HCT116 (cell line): ENCODE results near the gene CASZ1. TPM values are rescaled to one million over a fixed set of nuclear protein-coding genes. Genes with fewer than 3 reads are reported as not detected.

Experiments used
- ATAC-seq: fragments of 200-7000 bp; cut with Tn5 transposase; 2 replicates; pipeline ENCODE4 v1.9.1; 2020; ENCODE audit warnings: mild to moderate bottlenecking, moderate library complexity
- BruUV-seq: library from RNA; stranded (reverse); fragments of 400-500 nt; replicated peaks from 2 replicates; lab custom pipeline; 2021; lab: Mats Ljungman, UMichigan
- CTCF ChIA-PET: fragments of 300-600 bp; sonication (Branson Sonifier 250); formaldehyde crosslinking; loops from one replicate; lab custom pipeline; 2021; ENCODE audit warnings: antibody characterized with exemption; lab: Charles Lee
- POLR2A ChIA-PET: fragments of 300-600, 350-600 bp; sonication (Branson Sonifier 250); formaldehyde crosslinking; loops from one replicate; lab custom pipeline; 2021; ENCODE audit warnings: antibody characterized with exemption; lab: Charles Lee
- RAD21 ChIA-PET, 2 experiments: fragments of 300-600 bp; sonication (Branson Sonifier 250); formaldehyde crosslinking; loops; one replicate each; lab custom pipeline; 2023; ENCODE audit warnings: low total read pairs in 2 of 2; ENCODE audit not compliant: uncharacterized antibody in 2 of 2, unreplicated experiment in 2 of 2, low non-redundant PET in 1 of 2; lab: Charles Lee
- DNase-seq: peaks from one replicate; pipeline ENCODE4 v3.0.0-alpha.2; 2010; ENCODE audit warnings: low read depth, low spot score
- H2AFZ ChIP-seq: fragments of 200-600 bp; shearing (Covaris generic), sonication (generic); 2 replicates; pipeline ENCODE4 v1.6.1; 2017; ENCODE audit warnings: low read depth, mixed run types, mixed read lengths, antibody characterized with exemption, low read length; ENCODE audit not compliant: poor library complexity, severe bottlenecking
- H3K27ac ChIP-seq: 2 replicates; pipeline ENCODE4 v1.5.1; 2012; ENCODE audit warnings: low read depth, low read length
- H3K27me3 ChIP-seq: fragments of 200-600 bp; sonication (generic); 2 replicates; pipeline ENCODE4 v1.6.1; 2016; ENCODE audit warnings: mixed run types, low read length, mixed read lengths; ENCODE audit not compliant: insufficient read depth
- H3K36me3 ChIP-seq, 2 experiments: fragments of 200-500 bp in 1 of 2; fragments of 200-600 bp in 1 of 2; sonication (Bioruptor generic) in 1 of 2; sonication (generic) in 1 of 2; 2 replicates each; pipeline versions ENCODE4 v1.5.1 to v1.6.1; 2014 to 2016; ENCODE audit warnings: low read length in 2 of 2, inconsistent platforms in 1 of 2, mixed read lengths in 1 of 2, mixed run types in 1 of 2; ENCODE audit not compliant: insufficient read depth in 2 of 2, control insufficient read depth in 1 of 2
- H3K4me1 ChIP-seq, 2 experiments: fragments of 200-600 bp in 1 of 2; sonication (generic) in 1 of 2; 2 replicates each; pipeline versions ENCODE4 v1.5.1 to v1.6.1; 2012 to 2017; ENCODE audit warnings: low read length in 2 of 2, inconsistent platforms in 1 of 2, mild to moderate bottlenecking in 1 of 2, mixed read lengths in 1 of 2, mixed run types in 1 of 2, moderate library complexity in 1 of 2; ENCODE audit not compliant: insufficient read depth in 2 of 2, control insufficient read depth in 1 of 2
- H3K4me2 ChIP-seq: fragments of 200-600 bp; sonication (generic); 2 replicates; pipeline ENCODE4 v1.6.1; 2017; ENCODE audit warnings: mixed run types, low read length, mixed read lengths
- H3K4me3 ChIP-seq, 2 experiments: fragments of 200-600 bp in 1 of 2; sonication (generic) in 1 of 2; replicated peaks in 1 of 2; 2 replicates each; pipeline ENCODE4 v1.5.1; 2011 to 2016; ENCODE audit warnings: low read length in 2 of 2, control low read depth in 1 of 2, low read depth in 1 of 2, mild to moderate bottlenecking in 1 of 2, mixed read lengths in 1 of 2, mixed run types in 1 of 2
- H3K79me2 ChIP-seq: fragments of 200-600 bp; sonication (generic); 2 replicates; pipeline ENCODE4 v1.6.1; 2017; ENCODE audit warnings: mild to moderate bottlenecking, mixed run types, low read length, moderate library complexity, mixed read lengths; ENCODE audit not compliant: insufficient read depth
- H3K9ac ChIP-seq: fragments of 200-600 bp; sonication (generic); 2 replicates; pipeline ENCODE4 v1.6.1; 2016; ENCODE audit warnings: low read length, mixed read lengths
- H3K9me2 ChIP-seq: fragments of 200-600 bp; sonication (generic), shearing (Covaris generic); 2 replicates; pipeline ENCODE4 v1.6.1; 2017; ENCODE audit warnings: mixed run types, mild to moderate bottlenecking, moderate library complexity; ENCODE audit not compliant: insufficient read depth
- H3K9me3 ChIP-seq, 2 experiments: fragments of 200-500 bp in 1 of 2; fragments of 200-600 bp in 1 of 2; sonication (Bioruptor generic) in 1 of 2; sonication (generic) in 1 of 2; 2 replicates each; pipeline ENCODE4 v1.6.1; 2014 to 2017; ENCODE audit warnings: low read length in 2 of 2, mixed read lengths in 2 of 2, inconsistent platforms in 1 of 2, low read depth in 1 of 2, mild to moderate bottlenecking in 1 of 2, mixed run types in 1 of 2, moderate library complexity in 1 of 2; ENCODE audit not compliant: control insufficient read depth in 1 of 2, insufficient read depth in 1 of 2
- H4K20me1 ChIP-seq: fragments of 200-600 bp; sonication (generic), shearing (Covaris generic); 2 replicates; pipeline ENCODE4 v1.6.1; 2017; ENCODE audit warnings: mixed run types, mild to moderate bottlenecking, moderate library complexity; ENCODE audit not compliant: insufficient read depth
- EGR1 ChIP-seq: IDR thresholded peaks from 2 replicates; pipeline ENCODE4 v1.6.1; 2012; ENCODE audit warnings: low read depth
- RAD21 ChIP-seq: IDR thresholded peaks from 2 replicates; pipeline ENCODE4 v1.6.1; 2012; ENCODE audit warnings: low read depth, mild to moderate bottlenecking
- SIN3A ChIP-seq: IDR thresholded peaks from 2 replicates; pipeline ENCODE4 v1.6.1; 2012; ENCODE audit warnings: low read depth
- SRF ChIP-seq: IDR thresholded peaks from 2 replicates; pipeline ENCODE4 v1.6.1; 2012; ENCODE audit warnings: low read depth
- intact Hi-C: fragments of 100-400 bp; cut with micrococcal nuclease; formaldehyde crosslinking; loops from 2 replicates; pipeline ENCODE4 v1.10.0; 2022
- total RNA-seq: library from RNA; stranded (reverse); gene quantifications from one replicate; pipeline ENCODE4 v1.2.1, GENCODE V29; 2021; ENCODE audit not compliant: unreplicated experiment
- TF ChIP-seq, protein P1 (sequence below): IDR thresholded peaks from 2 replicates; pipeline ENCODE4 v1.6.1; 2012
- TF ChIP-seq, protein P2 (sequence below), 3 experiments: fragments of 200-600 bp in 1 of 3; sonication (generic) in 1 of 3; IDR thresholded peaks in 2 of 3; conservative IDR thresholded peaks in 1 of 3; 2 replicates each; pipeline ENCODE4 v1.5.1; 2012 to 2017; ENCODE audit warnings: low read depth in 2 of 3, low read length in 2 of 3, antibody characterized with exemption in 1 of 3, borderline replicate concordance in 1 of 3, control low read depth in 1 of 3, mild to moderate bottlenecking in 1 of 3, mixed read lengths in 1 of 3, mixed run types in 1 of 3, moderate library complexity in 1 of 3; ENCODE audit not compliant: insufficient read depth in 1 of 3

CASZ1 gene
- total RNA-seq, 1 experiment from 2014 or later: 7.7 TPM

DNA sequence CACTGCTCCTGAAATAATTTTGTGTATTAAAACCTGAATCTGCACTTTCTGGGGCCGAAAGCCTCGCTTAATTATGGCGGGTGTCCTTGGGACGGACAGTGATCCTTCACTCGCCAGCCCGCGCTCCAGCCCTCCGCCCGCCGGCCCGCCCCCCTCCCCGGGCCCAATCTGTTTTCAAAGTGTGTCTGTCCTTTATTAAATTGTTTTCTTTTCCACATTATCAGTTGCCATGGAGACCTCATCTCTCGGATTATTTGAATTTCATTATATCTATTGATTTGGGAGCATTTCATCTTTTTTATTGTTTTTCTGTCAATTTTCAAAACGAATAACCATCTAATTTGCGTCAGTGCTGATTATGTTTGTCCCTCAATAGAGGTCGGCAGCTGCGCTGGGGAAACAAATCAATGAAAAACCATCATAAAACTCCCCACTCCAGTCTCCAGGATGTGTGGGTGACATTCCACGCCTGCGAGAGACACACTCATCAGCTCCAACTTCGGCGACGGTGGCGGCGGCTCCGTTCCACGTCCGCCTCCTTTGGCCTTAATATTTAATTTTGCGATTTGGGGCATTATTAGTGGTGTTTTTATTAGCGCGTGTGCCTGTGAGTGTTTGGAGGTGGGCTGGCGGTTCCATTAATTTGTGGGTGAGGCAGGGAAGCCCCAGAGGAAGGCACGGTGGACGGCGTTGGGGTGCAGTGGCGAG is 123.9 kb downstream of the CASZ1 start:
- H2AFZ ChIP-seq: no peak overlapping the region
- H3K36me3 ChIP-seq: no peaks in the 10 kb centered on the region
- H3K27me3 ChIP-seq: no peaks in the 10 kb centered on the region
- H4K20me1 ChIP-seq: no peaks in the 10 kb centered on the region
- ChIA-PET RAD21 (no interaction called here), POLR2A (no interaction called here), CTCF (no interaction called here)
- intact Hi-C loops: loop anchor here (5.0 kb wide), 1 partner anchor 195 kb away; no protein-coding TSS in a partner anchor
- H3K27ac ChIP-seq: no peak overlapping the region
- DNase-seq: no peak
- BruUV-seq: no TSS peak
- H3K9ac ChIP-seq: no peak overlapping the region
- TF ChIP-seq, protein P1, sequence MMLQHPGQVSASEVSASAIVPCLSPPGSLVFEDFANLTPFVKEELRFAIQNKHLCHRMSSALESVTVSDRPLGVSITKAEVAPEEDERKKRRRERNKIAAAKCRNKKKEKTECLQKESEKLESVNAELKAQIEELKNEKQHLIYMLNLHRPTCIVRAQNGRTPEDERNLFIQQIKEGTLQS: no peak
- no peak for TF ChIP-seq SIN3A
- TF ChIP-seq EGR1: no peak
- no peak for TF ChIP-seq SRF
- TF ChIP-seq, protein P2, sequence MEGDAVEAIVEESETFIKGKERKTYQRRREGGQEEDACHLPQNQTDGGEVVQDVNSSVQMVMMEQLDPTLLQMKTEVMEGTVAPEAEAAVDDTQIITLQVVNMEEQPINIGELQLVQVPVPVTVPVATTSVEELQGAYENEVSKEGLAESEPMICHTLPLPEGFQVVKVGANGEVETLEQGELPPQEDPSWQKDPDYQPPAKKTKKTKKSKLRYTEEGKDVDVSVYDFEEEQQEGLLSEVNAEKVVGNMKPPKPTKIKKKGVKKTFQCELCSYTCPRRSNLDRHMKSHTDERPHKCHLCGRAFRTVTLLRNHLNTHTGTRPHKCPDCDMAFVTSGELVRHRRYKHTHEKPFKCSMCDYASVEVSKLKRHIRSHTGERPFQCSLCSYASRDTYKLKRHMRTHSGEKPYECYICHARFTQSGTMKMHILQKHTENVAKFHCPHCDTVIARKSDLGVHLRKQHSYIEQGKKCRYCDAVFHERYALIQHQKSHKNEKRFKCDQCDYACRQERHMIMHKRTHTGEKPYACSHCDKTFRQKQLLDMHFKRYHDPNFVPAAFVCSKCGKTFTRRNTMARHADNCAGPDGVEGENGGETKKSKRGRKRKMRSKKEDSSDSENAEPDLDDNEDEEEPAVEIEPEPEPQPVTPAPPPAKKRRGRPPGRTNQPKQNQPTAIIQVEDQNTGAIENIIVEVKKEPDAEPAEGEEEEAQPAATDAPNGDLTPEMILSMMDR (IDR thresholded peaks at IDR 0.05 in 2 of 3, conservative IDR thresholded peaks at IDR 0.05 in 1 of 3; ENCODE audit: borderline replicate concordance in 1 of 3, insufficient read depth in 1 of 3, low read depth in 2 of 3, low read length in 2 of 3): no peak
- TF ChIP-seq RAD21: no peak
- H3K9me2 ChIP-seq: no peaks in the 10 kb centered on the region
- no peaks in the 10 kb centered on the region for H3K9me3 ChIP-seq
- no peaks in the 10 kb centered on the region for H3K4me1 ChIP-seq
- no peak overlapping the region for H3K4me3 ChIP-seq
- no peaks in the 10 kb centered on the region for H3K79me2 ChIP-seq
- no peak for ATAC-seq
- no peak overlapping the region for H3K4me2 ChIP-seq
